ENCODE measurements around the gene BAHCC1. TPM values are rescaled to one million over a fixed set of nuclear protein-coding genes. Genes with fewer than 3 reads are reported as not detected.
A peak's percentile ranks its signal among the peaks of the same experiment; 100 is the strongest.

Gene BAHCC1
- total and polyA plus RNA-seq, 7 experiments from 2014 or later: 0.05 to 3.8 (median 0.68) TPM; not detected in 3

DNA sequence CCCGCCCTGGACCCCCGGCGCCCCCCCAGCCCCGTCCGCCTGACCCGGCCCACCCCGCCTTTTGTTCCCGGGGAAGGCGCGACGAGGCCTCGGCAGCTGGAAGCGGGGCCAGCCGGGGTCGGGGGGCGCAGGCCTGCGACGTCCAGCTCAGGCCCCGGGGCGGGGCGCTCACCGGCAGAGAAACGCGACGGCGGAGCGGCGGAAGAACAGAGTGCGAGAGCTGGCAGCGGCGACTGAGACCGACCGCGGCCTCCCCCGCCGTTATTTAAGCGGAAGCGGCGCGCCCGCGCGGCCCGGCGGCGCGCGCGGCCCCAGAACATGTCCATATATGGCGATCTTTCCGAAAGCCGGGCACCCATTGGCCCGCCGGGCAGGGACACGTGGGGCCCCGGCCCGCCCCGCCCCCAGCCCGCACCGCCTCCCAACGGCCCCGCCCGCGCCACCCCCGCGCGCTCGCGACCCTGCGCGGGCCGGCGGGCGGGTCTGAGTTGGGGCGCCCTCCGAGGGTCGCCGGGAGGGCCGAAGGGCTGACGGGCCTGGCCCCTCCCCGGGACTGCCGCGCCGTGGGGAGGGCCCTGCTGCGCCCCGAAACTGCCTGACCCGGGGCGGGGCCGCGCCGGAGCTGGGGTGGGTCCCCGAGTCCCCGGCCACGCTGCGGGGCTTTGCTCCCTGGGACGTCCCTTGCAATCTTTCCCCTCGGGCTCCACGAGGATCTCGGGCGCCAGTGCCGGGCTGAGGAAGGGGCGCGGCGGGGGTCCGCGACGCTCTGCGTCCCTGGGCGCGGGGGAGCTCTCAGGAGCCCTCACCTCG, 117.5 kb downstream of the BAHCC1 start, which contains the start of gene ACTG1:
TSS of gene ACTG1 (minus strand) at position 238 of the 810 bp plus-strand sequence. CDS start 445 bp downstream, outside the sequence.
- intact Hi-C loops (cut with micrococcal nuclease): loop anchor here (1.0 to 10.0 kb wide), 11 partner anchors 26 to 1700 kb away; partner anchors contain the start of genes ARL16 (in 2 of the 2), BAHCC1 (in 2 of the 2), HGS (in 2 of the 2) and P4HB (in 2 of the 2)
- H3K4me3 Mint-ChIP-seq: peak within 1 kb of the TSS; percentile 91 to 100 (median 98)
- peaks cover 0 to 19% (median 0%) of the 10 kb centered on the region in 11 donors for H3K9me3 Mint-ChIP-seq
- DNase-seq: peak; percentile 87 to 93 (median 92)
- POLR2A ChIA-PET: interaction anchor here (0.7 to 7.5 kb wide), 14 partner anchors 10 to 521 kb away, joined by 3 to 65 read pairs (median 4); partner anchors contain the start of genes CEP131, CHMP6, FAAP100 and NDUFAF8
- peaks cover 0 to 7% (median 0%) of the 10 kb centered on the region in 5 donors for H3K27me3 Mint-ChIP-seq
- CTCF ChIA-PET: no interaction called here
- Histone ChIP-seq H3K4me3 (ENCODE audit: low read length) (peak within 1 kb of the TSS; percentile 77), H3K27me3 (ENCODE audit: control insufficient read depth in 2 of 2, insufficient read depth in 2 of 2, low read length in 2 of 2) (no peaks in the 10 kb centered on the region), H3K4me1 (ENCODE audit: control insufficient read depth in 2 of 2, insufficient read depth in 2 of 2, low read length in 2 of 2) (peaks cover 12 to 31% of the 10 kb centered on the region in 2 donors), H3K36me3 (ENCODE audit: control insufficient read depth in 2 of 3, insufficient read depth in 3 of 3, low read length in 3 of 3) (peaks cover 19 to 34% (median 22%) of the 10 kb centered on the region in 3 experiments), H3K27ac (ENCODE audit: low read depth, low read length) (peak within 1 kb of the TSS; percentile 79), H3K9me3 (ENCODE audit: control insufficient read depth in 2 of 3, low read length in 3 of 3) (no peaks in the 10 kb centered on the region)
- ATAC-seq: peak; percentile 87
- H3K4me1 Mint-ChIP-seq: peaks cover 23 to 53% (median 47%) of the 10 kb centered on the region in 7 donors
- H3K27ac Mint-ChIP-seq: peak within 1 kb of the TSS; percentile 92 to 99 (median 95)
- peaks cover 10 to 45% (median 34%) of the 10 kb centered on the region in 5 donors for H3K36me3 Mint-ChIP-seq

- DNase-seq (peak in 8 of 9 donors; percentile 37 to 64 (median 51)), ATAC-seq (peak; percentile 21)
- Histone ChIP-seq H3K4me1 (ENCODE audit: control insufficient read depth in 2 of 2, insufficient read depth in 2 of 2, low read length in 2 of 2) (peaks cover 12 to 36% of the 10 kb centered on the region in 2 donors), H3K9me3 (ENCODE audit: control insufficient read depth in 2 of 3, low read length in 3 of 3) (no peaks in the 10 kb centered on the region), H3K27me3 (ENCODE audit: control insufficient read depth in 2 of 2, insufficient read depth in 2 of 2, low read length in 2 of 2) (no peaks in the 10 kb centered on the region), H3K4me3 (ENCODE audit: low read length) (peak overlapping the region; percentile 75), H3K36me3 (ENCODE audit: control insufficient read depth in 2 of 3, insufficient read depth in 3 of 3, low read length in 3 of 3) (peaks cover 19 to 34% (median 22%) of the 10 kb centered on the region in 3 experiments), H3K27ac (ENCODE audit: low read depth, low read length) (peak overlapping the region; percentile 79)
- Mint-ChIP-seq H3K36me3 (peaks cover 10 to 45% (median 34%) of the 10 kb centered on the region in 5 donors), H3K4me1 (peaks cover 19 to 54% (median 47%) of the 10 kb centered on the region in 7 donors), H3K9me3 (peaks cover 0 to 19% (median 0%) of the 10 kb centered on the region in 11 donors), H3K27ac (peak overlapping the region; percentile 80 to 95 (median 88)), H3K27me3 (peaks cover 0 to 7% (median 0%) of the 10 kb centered on the region in 5 donors), H3K4me3 (peak overlapping the region; percentile 86 to 98 (median 90))
- CTCF ChIA-PET: no interaction called here
- POLR2A ChIA-PET: interaction anchor here (0.7 to 7.5 kb wide), 11 partner anchors 10 to 522 kb away, joined by 3 to 65 read pairs (median 5); partner anchors contain the start of genes CHMP6, FAAP100, NDUFAF8 and TEPSIN
- intact Hi-C loops (cut with micrococcal nuclease): loop anchor here (2.0 to 10.0 kb wide), 9 partner anchors 27 to 1701 kb away; partner anchors contain the start of genes ARL16 (in 2 of the 2), BAHCC1 (in 2 of the 2), HGS (in 2 of the 2) and P4HB (in 2 of the 2)
Measured at GRCh38 chr17:81513372-81513752, 118.1 kb downstream of the BAHCC1 start.

GRCh38 chr17:81513753-81514488, 118.7 kb downstream of the BAHCC1 start:
- intact Hi-C loops (cut with micrococcal nuclease): loop anchor here (2.0 to 10.0 kb wide), 10 partner anchors 27 to 1702 kb away; partner anchors contain the start of genes ARL16 (in 2 of the 2), BAHCC1 (in 2 of the 2), HGS (in 2 of the 2) and P4HB (in 2 of the 2)
- H3K27ac ChIP-seq (ENCODE audit: low read depth, low read length): peak overlapping the region; percentile 79
- peaks cover 0 to 19% (median 0%) of the 10 kb centered on the region in 11 donors for H3K9me3 Mint-ChIP-seq
- H3K9me3 ChIP-seq (ENCODE audit: control insufficient read depth in 2 of 3, low read length in 3 of 3): no peaks in the 10 kb centered on the region
- peaks cover 6 to 37% of the 10 kb centered on the region in 2 donors for H3K4me1 ChIP-seq (ENCODE audit: control insufficient read depth in 2 of 2, insufficient read depth in 2 of 2, low read length in 2 of 2)
- peak overlapping the region; percentile 80 to 95 (median 88) for H3K27ac Mint-ChIP-seq
- peak overlapping the region; percentile 86 to 98 (median 90) for H3K4me3 Mint-ChIP-seq
- H3K36me3 ChIP-seq (ENCODE audit: control insufficient read depth in 2 of 3, insufficient read depth in 3 of 3, low read length in 3 of 3): peaks cover 19 to 30% (median 22%) of the 10 kb centered on the region in 3 experiments
- ATAC-seq (no peak), DNase-seq (peak in 8 of 9 donors; percentile 18 to 71 (median 37))
- peak overlapping the region; percentile 75 for H3K4me3 ChIP-seq (ENCODE audit: low read length)
- H3K36me3 Mint-ChIP-seq: peaks cover 10 to 41% (median 31%) of the 10 kb centered on the region in 5 donors
- H3K27me3 Mint-ChIP-seq: peaks cover 0 to 7% (median 0%) of the 10 kb centered on the region in 5 donors
- POLR2A ChIA-PET: interaction anchor here (0.7 to 7.5 kb wide), 8 partner anchors 25 to 982 kb away, joined by 3 to 65 read pairs (median 8); partner anchors contain the start of genes ARHGDIA and FAAP100
- CTCF ChIA-PET: interaction anchor here (1.4 kb wide), 1 partner anchor 29 kb away, joined by 3 read pairs; no protein-coding TSS in a partner anchor
- peaks cover 17 to 49% (median 43%) of the 10 kb centered on the region in 7 donors for H3K4me1 Mint-ChIP-seq
- no peaks in the 10 kb centered on the region for H3K27me3 ChIP-seq (ENCODE audit: control insufficient read depth in 2 of 2, insufficient read depth in 2 of 2, low read length in 2 of 2)

DNA sequence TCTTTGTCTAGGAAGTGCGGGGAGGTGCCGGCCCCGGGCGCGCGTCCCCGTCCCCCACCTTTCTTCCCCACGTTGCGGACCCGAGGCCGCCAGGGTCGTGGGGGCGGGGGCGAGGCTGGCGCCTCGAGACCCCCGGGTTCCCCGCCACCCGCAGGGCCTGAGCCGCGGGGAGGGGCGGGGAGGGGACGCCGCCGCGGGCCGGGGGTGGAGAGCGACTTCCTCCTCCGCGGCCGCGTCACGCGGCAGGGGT, 119.2 kb downstream of the BAHCC1 start:
- intact Hi-C loops (cut with micrococcal nuclease): loop anchor here (2.0 to 10.0 kb wide), 7 partner anchors 117 to 1702 kb away; partner anchors contain the start of genes ARL16 (in 2 of the 2), BAHCC1 (in 2 of the 2), HGS (in 2 of the 2) and CCDC137 (in 1 of the 2)
- no peaks in the 10 kb centered on the region for H3K27me3 ChIP-seq (ENCODE audit: control insufficient read depth in 2 of 2, insufficient read depth in 2 of 2, low read length in 2 of 2)
- no peaks in the 10 kb centered on the region for H3K9me3 ChIP-seq (ENCODE audit: control insufficient read depth in 2 of 3, low read length in 3 of 3)
- peaks cover 1 to 32% of the 10 kb centered on the region in 2 donors for H3K4me1 ChIP-seq (ENCODE audit: control insufficient read depth in 2 of 2, insufficient read depth in 2 of 2, low read length in 2 of 2)
- H3K36me3 ChIP-seq (ENCODE audit: control insufficient read depth in 2 of 3, insufficient read depth in 3 of 3, low read length in 3 of 3): peaks cover 19 to 25% (median 22%) of the 10 kb centered on the region in 3 experiments
- Mint-ChIP-seq H3K4me1 (peaks cover 13 to 44% (median 38%) of the 10 kb centered on the region in 7 donors), H3K36me3 (peaks cover 5 to 36% (median 26%) of the 10 kb centered on the region in 5 donors), H3K27me3 (peaks cover 0 to 7% (median 0%) of the 10 kb centered on the region in 5 donors), H3K9me3 (peaks cover 0 to 19% (median 0%) of the 10 kb centered on the region in 11 donors), H3K27ac (peak overlapping the region in 5 of 9 donors; percentile 43 to 88 (median 81)), H3K4me3 (peak overlapping the region; percentile 72 to 98 (median 90))
- ATAC-seq (no peak), DNase-seq (peak in 3 of 9 donors; percentile 20 to 29 (median 26))
- H3K4me3 ChIP-seq (ENCODE audit: low read length): peak overlapping the region; percentile 75
- ChIA-PET CTCF (interaction anchor here (1.4 kb wide), 1 partner anchor 30 kb away, joined by 3 read pairs; no protein-coding TSS in a partner anchor), POLR2A (interaction anchor here (1.9 to 7.5 kb wide), 4 partner anchors 26 to 356 kb away, joined by 4 to 65 read pairs (median 30); partner anchors contain the start of genes ARHGDIA and FAAP100)
- peak overlapping the region; percentile 79 for H3K27ac ChIP-seq (ENCODE audit: low read depth, low read length)

GRCh38 chr17:81514739-81515529, 119.7 kb downstream of the BAHCC1 start:
- Mint-ChIP-seq H3K36me3 (peaks cover 5 to 30% (median 21%) of the 10 kb centered on the region in 5 donors), H3K27me3 (peaks cover 0 to 7% (median 0%) of the 10 kb centered on the region in 5 donors), H3K4me1 (peaks cover 7 to 39% (median 33%) of the 10 kb centered on the region in 7 donors), H3K9me3 (peaks cover 0 to 19% (median 0%) of the 10 kb centered on the region in 11 donors), H3K27ac (peak overlapping the region; percentile 81 to 93 (median 89)), H3K4me3 (peak overlapping the region; percentile 75 to 98 (median 86))
- POLR2A ChIA-PET: interaction anchor here (0.7 to 7.4 kb wide), 7 partner anchors 27 to 355 kb away, joined by 3 to 65 read pairs (median 4); partner anchors contain the start of genes ARHGDIA, ARL16, FAAP100 and HGS
- intact Hi-C loops (cut with micrococcal nuclease): loop anchor here (2.0 to 10.0 kb wide), 7 partner anchors 118 to 1703 kb away; partner anchors contain the start of genes ARL16 (in 2 of the 2), BAHCC1 (in 2 of the 2), HGS (in 2 of the 2) and CCDC137 (in 1 of the 2)
- peak; percentile 30 to 84 (median 41) for DNase-seq
- no peaks in the 10 kb centered on the region for H3K27me3 ChIP-seq (ENCODE audit: control insufficient read depth in 2 of 2, insufficient read depth in 2 of 2, low read length in 2 of 2)
- CTCF ChIA-PET: interaction anchor here (1.4 kb wide), 1 partner anchor 30 kb away, joined by 3 read pairs; no protein-coding TSS in a partner anchor
- H3K4me1 ChIP-seq (ENCODE audit: control insufficient read depth in 2 of 2, insufficient read depth in 2 of 2, low read length in 2 of 2): peaks cover 0 to 34% of the 10 kb centered on the region in 2 donors
- ATAC-seq: peak; percentile 21
- peak overlapping the region; percentile 75 for H3K4me3 ChIP-seq (ENCODE audit: low read length)
- peak overlapping the region; percentile 79 for H3K27ac ChIP-seq (ENCODE audit: low read depth, low read length)
- H3K36me3 ChIP-seq (ENCODE audit: control insufficient read depth in 2 of 3, insufficient read depth in 3 of 3, low read length in 3 of 3): peaks cover 17 to 24% (median 19%) of the 10 kb centered on the region in 3 experiments
- H3K9me3 ChIP-seq (ENCODE audit: control insufficient read depth in 2 of 3, low read length in 3 of 3): no peaks in the 10 kb centered on the region
